Esophagus (tissue), 2 donors: ENCODE measurements around the gene P2RX7. TPM values are rescaled to one million over a fixed set of nuclear protein-coding genes. Genes with fewer than 3 reads are reported as not detected.
A peak's percentile ranks its signal among the peaks of the same experiment; 100 is the strongest.

Experiments
- H3K27ac ChIP-seq, 2 donors: one replicate each; pipeline ENCODE4 v1.5.1; 2013; ENCODE audit warnings: low read depth in 2 of 2, mild to moderate bottlenecking in 2 of 2, inconsistent platforms in 1 of 2, low read length in 1 of 2, moderate library complexity in 1 of 2
- H3K27me3 ChIP-seq, 2 donors: one replicate each; pipeline ENCODE4 v1.6.1; 2013; ENCODE audit warnings: low read length in 2 of 2, control low read depth in 1 of 2, mild to moderate bottlenecking in 1 of 2; ENCODE audit not compliant: insufficient read depth in 2 of 2, control insufficient read depth in 1 of 2
- H3K36me3 ChIP-seq, 2 donors: one replicate each; pipeline ENCODE4 v1.6.1; 2013; ENCODE audit warnings: low read length in 1 of 2; ENCODE audit not compliant: control insufficient read depth in 2 of 2, insufficient read depth in 2 of 2
- H3K4me1 ChIP-seq, 2 donors: one replicate each; pipeline ENCODE4 v1.6.1; 2013; ENCODE audit warnings: low read length in 1 of 2; ENCODE audit not compliant: control insufficient read depth in 2 of 2, insufficient read depth in 2 of 2
- H3K4me3 ChIP-seq, 2 donors: one replicate each; pipeline ENCODE4 v1.5.1; 2013; ENCODE audit warnings: low read length in 2 of 2, mild to moderate bottlenecking in 2 of 2, low read depth in 1 of 2, moderate library complexity in 1 of 2
- H3K9me3 ChIP-seq, 2 donors: one replicate each; pipeline ENCODE4 v1.6.1; 2013; ENCODE audit warnings: mild to moderate bottlenecking in 2 of 2, low read depth in 1 of 2, low read length in 1 of 2, moderate library complexity in 1 of 2; ENCODE audit not compliant: control insufficient read depth in 2 of 2, insufficient read depth in 1 of 2
- WGBS, 2 donors: extraction: QIAGEN DNeasy Blood & Tissue Kit; methylation state at CpG; one replicate each; pipeline ENCODE4 v1.1.7; 2013; 5-methylcytosine and 5-hydroxymethylcytosine counted together
- polyA plus RNA-seq, 2 donors: library from polyadenylated mRNA; stranded (reverse); fragments of 200-250 nt; gene quantifications; one replicate each; pipeline ENCODE4 v1.2.3, GENCODE V29; 2013
- donor health status: healthy with polysubstance abuse.
- donor health status: Bipolar disorder and iron deficiency.

P2RX7 gene
- polyA plus RNA-seq, 2 donors = 1.2 to 2.5 TPM

DNA sequence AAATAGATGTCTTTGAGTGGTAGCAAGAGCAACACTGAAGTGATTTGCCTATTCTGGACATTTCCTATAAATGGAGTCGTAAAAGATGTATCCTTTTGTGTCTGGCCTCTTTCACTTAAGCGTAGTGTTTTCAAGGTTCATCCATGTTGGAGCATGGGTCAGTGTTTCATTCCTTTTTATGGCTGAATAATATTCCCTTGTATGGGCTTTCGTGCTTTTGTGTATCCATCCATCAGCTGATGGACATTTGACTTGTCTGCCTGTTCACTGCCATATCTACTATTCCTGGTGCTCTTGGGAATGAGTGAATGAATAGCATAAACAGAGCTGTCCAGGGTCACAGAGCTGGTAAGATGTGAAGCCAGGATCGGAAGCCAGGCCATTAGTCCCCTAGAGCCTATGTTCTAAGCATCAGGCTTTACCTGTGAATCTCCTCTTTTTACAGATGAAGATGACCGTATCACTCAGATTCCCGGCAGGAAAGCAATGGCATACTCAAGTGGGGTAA, 1.8 kb upstream of the P2RX7 start:
- H3K27me3 ChIP-seq = no peaks in the 10 kb centered on the region
- H3K27ac ChIP-seq = no peak overlapping the region
- WGBS, 2 donors = 85 to 88% methylated on average over 6 of the region's 6 CpGs
- H3K4me1 ChIP-seq = no peaks in the 10 kb centered on the region
- H3K36me3 ChIP-seq = no peaks in the 10 kb centered on the region
- no peak overlapping the region for H3K4me3 ChIP-seq
- no peaks in the 10 kb centered on the region for H3K9me3 ChIP-seq

DNA sequence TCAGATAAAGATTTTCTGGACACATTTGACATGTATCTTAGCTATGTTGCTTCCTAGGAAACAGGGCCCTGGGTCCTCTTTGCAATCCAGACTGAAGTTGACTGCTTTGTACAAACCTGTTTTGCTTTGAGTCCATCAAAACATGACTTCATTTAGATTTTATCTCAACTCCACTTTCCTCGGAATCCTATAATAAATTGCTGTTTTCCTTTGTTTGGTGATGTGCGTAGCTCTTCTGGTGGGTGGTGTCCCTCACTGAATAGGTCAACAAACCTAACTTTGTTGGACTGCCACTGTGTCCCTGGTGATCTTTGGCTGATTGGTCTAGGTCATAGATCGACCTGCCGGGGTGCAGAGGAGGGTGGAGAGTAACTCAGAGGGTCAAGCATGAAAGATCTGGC, 735 bp upstream of the P2RX7 start:
- no peak overlapping the region for H3K27ac ChIP-seq
- 69 to 86% methylated on average over 4 of the region's 4 CpGs for WGBS, 2 donors

DNA sequence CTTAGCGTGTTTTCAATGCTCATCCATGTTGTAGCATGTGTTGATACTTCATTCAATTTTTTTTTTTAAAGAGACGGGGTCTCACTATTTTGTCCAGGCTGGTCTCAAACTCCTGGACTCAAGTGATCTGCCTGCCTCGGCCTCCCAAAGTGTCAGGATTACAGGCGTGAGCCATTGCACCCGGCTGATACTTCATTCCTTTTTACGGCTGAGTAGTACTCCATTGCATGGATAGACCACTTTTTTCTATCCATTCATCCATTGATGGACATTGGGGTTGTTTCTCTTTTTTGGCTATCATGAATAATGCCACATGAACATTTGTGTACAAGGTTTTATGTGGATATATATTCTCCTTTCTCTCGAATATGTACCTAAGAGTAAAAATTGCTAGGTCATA, 1.2 kb downstream of the P2RX7 start:
- no peaks in the 10 kb centered on the region for H3K4me1 ChIP-seq
- WGBS, 2 donors = 85 to 93% methylated on average over 7 of the region's 7 CpGs
- H3K27ac ChIP-seq = peak overlapping the region; percentile 63 to 84
- H3K4me3 ChIP-seq = no peak overlapping the region
- H3K27me3 ChIP-seq = no peaks in the 10 kb centered on the region
- no peaks in the 10 kb centered on the region for H3K36me3 ChIP-seq
- H3K9me3 ChIP-seq = peaks cover 0 to 2% of the 10 kb centered on the region in 2 donors

More for the DNA sequence above, 735 bp upstream of the P2RX7 start:
- H3K9me3 ChIP-seq = no peaks in the 10 kb centered on the region
- H3K27me3 ChIP-seq = no peaks in the 10 kb centered on the region
- no peaks in the 10 kb centered on the region for H3K4me1 ChIP-seq
- no peaks in the 10 kb centered on the region for H3K36me3 ChIP-seq
- no peak overlapping the region for H3K4me3 ChIP-seq

DNA sequence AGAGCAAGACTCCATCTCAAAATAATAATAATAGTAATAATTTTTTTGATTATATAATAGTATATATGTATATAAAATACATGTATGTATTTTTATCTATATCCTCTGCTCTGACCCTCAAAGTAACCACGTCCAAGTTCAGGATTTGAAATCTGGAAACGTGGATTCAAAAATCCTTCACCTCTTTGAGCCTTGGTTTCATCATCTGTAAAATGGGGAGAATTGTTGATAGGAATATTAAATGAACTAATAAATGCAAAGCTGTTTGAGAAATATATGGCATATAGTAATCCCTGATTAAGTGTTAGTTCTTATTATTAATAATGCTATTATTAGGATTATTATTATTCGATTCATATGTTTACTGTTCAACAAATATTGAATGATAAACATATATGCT, 2.6 kb downstream of the P2RX7 start:
- Histone ChIP-seq H3K4me3 (no peak overlapping the region), H3K4me1 (no peaks in the 10 kb centered on the region), H3K36me3 (no peaks in the 10 kb centered on the region), H3K27ac (no peak overlapping the region), H3K9me3 (peaks cover 0 to 2% of the 10 kb centered on the region in 2 donors), H3K27me3 (no peaks in the 10 kb centered on the region)
- WGBS, 2 donors = 94 to 95% methylated on average over 3 of the region's 3 CpGs

DNA sequence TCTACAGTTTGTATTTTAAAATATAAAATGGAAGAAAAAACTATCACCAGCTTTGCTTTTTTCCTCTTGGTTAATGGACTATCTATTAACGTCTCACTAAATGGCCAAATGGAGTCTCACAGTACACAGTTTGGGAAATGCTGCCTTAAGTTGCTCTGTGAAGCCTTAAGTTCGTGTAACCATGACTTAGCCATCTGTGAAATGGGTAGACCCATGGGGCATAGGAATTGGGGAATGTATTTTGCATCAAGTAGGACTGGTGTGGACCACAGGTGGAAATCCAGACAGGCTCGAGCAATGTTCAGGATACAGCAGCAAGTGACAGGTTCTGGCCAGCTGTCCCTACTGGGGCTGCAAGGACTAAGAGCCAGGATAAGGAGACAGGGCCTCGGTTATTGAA, 4.8 kb downstream of the P2RX7 start:
- Histone ChIP-seq H3K4me1 (no peaks in the 10 kb centered on the region), H3K36me3 (no peaks in the 10 kb centered on the region), H3K27me3 (no peaks in the 10 kb centered on the region), H3K4me3 (no peak overlapping the region), H3K9me3 (peaks cover 0 to 2% of the 10 kb centered on the region in 2 donors), H3K27ac (no peak overlapping the region)
- WGBS, 2 donors = 92 to 94% methylated on average over 4 of the region's 4 CpGs

DNA sequence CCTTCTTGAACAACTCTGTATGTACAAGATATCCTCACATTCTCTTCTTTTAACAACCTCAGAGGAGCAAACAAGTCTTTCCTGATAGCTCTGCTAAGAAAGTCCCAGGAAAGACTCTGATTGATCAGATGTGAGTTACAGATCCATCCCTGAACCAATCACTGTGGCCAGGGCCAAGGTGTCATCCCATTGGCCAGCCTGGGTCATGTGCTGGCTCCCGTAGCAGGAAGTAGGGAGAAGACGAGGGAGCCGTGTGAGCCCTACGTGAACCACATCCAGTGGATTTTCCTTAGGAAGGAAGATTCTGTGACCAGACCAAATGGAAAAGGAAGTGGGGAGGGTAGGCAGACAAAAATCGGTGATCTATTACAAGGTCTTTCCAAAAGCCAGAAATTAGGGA, 5.6 kb downstream of the P2RX7 start:
- Histone ChIP-seq H3K4me1 (no peaks in the 10 kb centered on the region), H3K27ac (no peak overlapping the region), H3K27me3 (no peaks in the 10 kb centered on the region), H3K4me3 (no peak overlapping the region), H3K36me3 (no peaks in the 10 kb centered on the region), H3K9me3 (peaks cover 0 to 2% of the 10 kb centered on the region in 2 donors)
- WGBS, 2 donors = 90 to 93% methylated on average over 5 of the region's 5 CpGs

DNA sequence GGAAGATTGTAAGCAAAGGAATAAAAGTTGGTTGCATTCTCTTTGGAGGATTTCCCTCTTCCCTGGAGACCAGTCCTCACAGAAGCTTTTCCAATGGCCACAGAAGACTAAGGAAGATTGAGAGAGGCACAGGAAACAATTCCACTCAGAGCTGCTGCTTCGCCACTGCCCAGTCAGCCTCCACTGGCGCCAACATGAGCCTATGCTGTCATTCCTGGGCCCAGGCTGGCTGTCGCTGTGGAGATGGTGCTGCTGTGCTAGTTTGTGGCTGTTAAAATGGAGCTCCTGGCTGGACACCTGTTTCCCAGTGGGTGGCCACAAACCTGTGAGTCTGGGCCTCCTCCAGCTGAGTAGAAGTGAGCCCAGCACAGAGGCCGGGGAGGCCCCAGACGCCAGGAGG, 6.6 kb downstream of the P2RX7 start:
- no peaks in the 10 kb centered on the region for H3K27me3 ChIP-seq
- H3K36me3 ChIP-seq = no peaks in the 10 kb centered on the region
- H3K9me3 ChIP-seq = peaks cover 0 to 2% of the 10 kb centered on the region in 2 donors
- H3K4me3 ChIP-seq = no peak overlapping the region
- 94 to 96% methylated on average over 5 of the region's 5 CpGs for WGBS, 2 donors
- no peaks in the 10 kb centered on the region for H3K4me1 ChIP-seq
- no peak overlapping the region for H3K27ac ChIP-seq

DNA sequence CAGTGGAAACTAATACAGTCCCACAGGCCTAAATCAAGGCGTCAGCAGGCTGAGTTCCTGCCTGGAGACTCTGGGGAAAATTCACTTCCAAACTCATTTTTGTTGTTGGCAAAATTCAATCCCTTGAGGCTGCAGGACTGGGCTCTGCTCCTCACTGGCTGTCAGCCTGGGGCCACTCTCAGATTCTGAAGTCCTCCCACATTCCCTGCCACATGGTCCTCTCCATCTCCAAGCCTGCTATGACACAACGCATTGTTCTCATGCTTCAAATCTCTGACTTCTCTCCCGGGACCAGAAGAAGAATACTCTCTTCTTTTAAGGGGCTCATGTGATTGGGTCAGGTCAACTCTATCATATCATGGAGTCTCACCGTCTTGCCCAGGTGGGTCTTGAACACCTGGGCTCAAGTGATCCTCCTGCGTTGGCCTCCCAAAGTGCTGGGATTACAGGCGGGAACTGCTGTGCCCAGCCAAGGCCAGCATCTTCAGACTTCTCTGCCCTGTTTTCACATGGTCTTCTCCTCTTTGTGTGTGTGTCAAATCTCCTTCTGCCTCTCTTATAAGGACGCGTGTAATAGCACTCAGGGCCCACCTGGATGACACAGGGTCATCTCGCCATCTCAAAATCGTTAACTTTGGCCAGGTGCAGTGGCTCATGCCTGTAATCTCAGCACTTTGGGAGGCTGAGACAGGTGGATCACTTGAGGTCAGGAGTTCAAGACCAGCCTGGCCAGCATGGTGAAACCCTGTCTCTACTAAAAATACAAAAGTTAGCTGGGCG, 9.7 kb downstream of the P2RX7 start:
- no peaks in the 10 kb centered on the region for H3K4me1 ChIP-seq
- no peak overlapping the region for H3K4me3 ChIP-seq
- H3K27me3 ChIP-seq = no peaks in the 10 kb centered on the region
- H3K27ac ChIP-seq = no peak overlapping the region
- WGBS, 2 donors = 85 to 94% methylated on average over 11 of the region's 11 CpGs
- peaks cover 0 to 2% of the 10 kb centered on the region in 2 donors for H3K9me3 ChIP-seq
- no peaks in the 10 kb centered on the region for H3K36me3 ChIP-seq

DNA sequence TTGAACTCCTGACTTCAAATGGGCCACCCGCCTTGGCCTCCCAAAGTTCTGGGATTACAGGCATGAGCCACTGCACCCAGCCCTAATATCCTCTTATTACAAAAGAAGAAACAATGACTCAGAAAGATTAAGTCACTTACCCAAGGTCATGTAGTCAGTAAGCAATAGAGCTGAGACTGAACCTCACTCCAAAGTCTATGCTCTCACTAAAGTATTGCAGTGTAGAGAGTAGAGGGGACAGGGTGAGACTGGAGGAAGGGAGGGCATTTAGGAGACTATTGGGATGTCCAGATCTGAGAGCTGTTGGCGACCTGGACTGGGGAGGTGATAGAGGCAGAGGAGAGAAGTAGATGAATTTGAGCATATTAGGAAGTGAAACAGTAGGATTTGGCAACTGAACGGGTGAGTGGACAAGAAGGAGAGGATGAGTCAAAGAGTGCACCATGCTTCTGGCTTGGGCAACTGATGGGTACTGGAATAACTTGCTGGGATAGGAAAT, 11.8 kb downstream of the P2RX7 start:
- Histone ChIP-seq H3K36me3 (no peaks in the 10 kb centered on the region), H3K27me3 (no peaks in the 10 kb centered on the region), H3K9me3 (no peaks in the 10 kb centered on the region), H3K27ac (peak overlapping the region; percentile 53 to 65), H3K4me1 (no peaks in the 10 kb centered on the region), H3K4me3 (no peak overlapping the region)
- WGBS, 2 donors = 67 to 71% methylated on average over 3 of the region's 3 CpGs

DNA sequence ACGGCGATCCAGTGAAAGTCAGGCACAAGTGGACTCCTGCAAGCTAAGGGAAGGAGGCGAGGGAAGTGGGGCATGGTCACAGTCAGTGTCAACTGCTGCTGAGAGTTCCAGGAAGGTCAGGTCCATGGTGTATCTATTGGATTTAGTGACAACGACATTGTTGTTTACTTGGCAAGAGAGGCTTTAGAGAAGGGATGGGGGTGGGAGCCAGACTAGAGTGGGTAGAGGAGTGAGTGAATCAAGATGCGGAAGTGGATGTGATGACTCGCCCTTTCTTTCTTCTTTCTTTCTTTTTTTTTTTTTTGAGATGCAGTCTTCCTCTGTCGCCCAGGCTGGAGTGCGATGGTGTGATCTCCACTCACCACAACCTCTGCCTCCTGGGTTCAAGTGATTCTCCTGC, 12.5 kb downstream of the P2RX7 start:
- H3K9me3 ChIP-seq = no peaks in the 10 kb centered on the region
- H3K4me1 ChIP-seq = no peaks in the 10 kb centered on the region
- H3K27me3 ChIP-seq = no peaks in the 10 kb centered on the region
- H3K36me3 ChIP-seq = no peaks in the 10 kb centered on the region
- H3K4me3 ChIP-seq = no peak overlapping the region
- WGBS, 2 donors = 62 to 80% methylated on average over 8 of the region's 8 CpGs
- H3K27ac ChIP-seq = peak overlapping the region; percentile 16 to 53
